Neuron (in vitro differentiated cells): ENCODE results near the gene TMEM154.
A peak's percentile ranks its signal among the peaks of the same experiment; 100 is the strongest.

ENCODE experiments used
- H2AFZ ChIP-seq: one replicate; pipeline ENCODE4 v1.6.1; 2013; ENCODE audit warnings: low read depth, mild to moderate bottlenecking, inconsistent platforms, low read length, moderate library complexity
- H3K27me3 ChIP-seq: one replicate; pipeline ENCODE4 v1.6.1; 2013; ENCODE audit warnings: low read length; ENCODE audit not compliant: insufficient read depth
- H3K36me3 ChIP-seq: one replicate; pipeline ENCODE4 v1.6.1; 2013; ENCODE audit warnings: low read length; ENCODE audit not compliant: insufficient read depth
- H3K4me1 ChIP-seq: one replicate; pipeline ENCODE4 v1.6.1; 2013; ENCODE audit warnings: low read length; ENCODE audit not compliant: insufficient read depth
- H3K4me3 ChIP-seq: 2 replicates; pipeline ENCODE4 v1.5.1; 2013; ENCODE audit warnings: mild to moderate bottlenecking, low read length, moderate library complexity
- H3K9me3 ChIP-seq: one replicate; pipeline ENCODE4 v1.6.1; 2013; ENCODE audit warnings: low read length

The TMEM154 gene

GRCh38 chr4:152605031-152605430 lies 74.8 kb downstream of the TMEM154 start:
- Histone ChIP-seq H2AFZ (no peak overlapping the region), H3K27me3 (no peaks in the 10 kb centered on the region), H3K4me3 (no peak overlapping the region), H3K9me3 (peaks cover 3% of the 10 kb centered on the region), H3K4me1 (peaks cover 25% of the 10 kb centered on the region), H3K36me3 (no peaks in the 10 kb centered on the region)

- peaks cover 3% of the 10 kb centered on the region for H3K27me3 ChIP-seq
- H3K4me1 ChIP-seq, result peaks cover 11% of the 10 kb centered on the region
- no peaks in the 10 kb centered on the region for H3K36me3 ChIP-seq
- no peak overlapping the region for H3K4me3 ChIP-seq
- no peak overlapping the region for H2AFZ ChIP-seq
- H3K9me3 ChIP-seq, result peaks cover 3% of the 10 kb centered on the region
Observed at GRCh38 chr4:152601156-152601555, 78.6 kb downstream of the TMEM154 start.

DNA sequence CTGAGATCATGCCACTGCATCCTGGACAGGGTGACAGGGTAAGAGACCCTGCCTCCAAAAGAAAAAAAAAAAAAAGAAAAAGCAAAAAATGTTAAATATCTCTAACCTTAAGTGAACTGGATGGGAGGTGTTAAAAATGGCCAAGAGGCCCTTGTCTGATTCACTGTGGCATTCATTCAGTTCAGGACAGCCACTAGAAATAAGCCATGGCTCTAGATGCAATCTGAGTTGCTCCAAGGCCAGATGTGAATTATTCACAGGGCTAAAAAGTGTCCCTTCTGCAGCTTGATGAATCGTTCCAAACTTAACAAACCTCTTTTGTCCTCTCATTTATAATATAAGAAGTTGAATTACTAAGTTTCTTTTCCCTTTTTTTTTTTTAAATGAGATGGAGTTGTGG lies 80.2 kb downstream of the TMEM154 start:
- Histone ChIP-seq H3K27me3 (peaks cover 3% of the 10 kb centered on the region), H3K9me3 (peaks cover 3% of the 10 kb centered on the region), H3K4me3 (no peak overlapping the region), H2AFZ (no peak overlapping the region), H3K36me3 (no peaks in the 10 kb centered on the region), H3K4me1 (peaks cover 5% of the 10 kb centered on the region)

- Histone ChIP-seq H3K36me3 (no peaks in the 10 kb centered on the region), H3K4me1 (peaks cover 5% of the 10 kb centered on the region), H3K4me3 (no peak overlapping the region), H3K9me3 (peaks cover under 1% of the 10 kb centered on the region), H2AFZ (no peak overlapping the region), H3K27me3 (peaks cover 3% of the 10 kb centered on the region)
Observed at GRCh38 chr4:152599095-152599494, 80.7 kb downstream of the TMEM154 start.

GRCh38 chr4:152598454-152598853 lies 81.3 kb downstream of the TMEM154 start:
- Histone ChIP-seq H3K27me3 (peaks cover 3% of the 10 kb centered on the region), H3K4me1 (peaks cover 5% of the 10 kb centered on the region), H3K4me3 (no peak overlapping the region), H3K9me3 (no peaks in the 10 kb centered on the region), H3K36me3 (no peaks in the 10 kb centered on the region), H2AFZ (no peak overlapping the region)

DNA sequence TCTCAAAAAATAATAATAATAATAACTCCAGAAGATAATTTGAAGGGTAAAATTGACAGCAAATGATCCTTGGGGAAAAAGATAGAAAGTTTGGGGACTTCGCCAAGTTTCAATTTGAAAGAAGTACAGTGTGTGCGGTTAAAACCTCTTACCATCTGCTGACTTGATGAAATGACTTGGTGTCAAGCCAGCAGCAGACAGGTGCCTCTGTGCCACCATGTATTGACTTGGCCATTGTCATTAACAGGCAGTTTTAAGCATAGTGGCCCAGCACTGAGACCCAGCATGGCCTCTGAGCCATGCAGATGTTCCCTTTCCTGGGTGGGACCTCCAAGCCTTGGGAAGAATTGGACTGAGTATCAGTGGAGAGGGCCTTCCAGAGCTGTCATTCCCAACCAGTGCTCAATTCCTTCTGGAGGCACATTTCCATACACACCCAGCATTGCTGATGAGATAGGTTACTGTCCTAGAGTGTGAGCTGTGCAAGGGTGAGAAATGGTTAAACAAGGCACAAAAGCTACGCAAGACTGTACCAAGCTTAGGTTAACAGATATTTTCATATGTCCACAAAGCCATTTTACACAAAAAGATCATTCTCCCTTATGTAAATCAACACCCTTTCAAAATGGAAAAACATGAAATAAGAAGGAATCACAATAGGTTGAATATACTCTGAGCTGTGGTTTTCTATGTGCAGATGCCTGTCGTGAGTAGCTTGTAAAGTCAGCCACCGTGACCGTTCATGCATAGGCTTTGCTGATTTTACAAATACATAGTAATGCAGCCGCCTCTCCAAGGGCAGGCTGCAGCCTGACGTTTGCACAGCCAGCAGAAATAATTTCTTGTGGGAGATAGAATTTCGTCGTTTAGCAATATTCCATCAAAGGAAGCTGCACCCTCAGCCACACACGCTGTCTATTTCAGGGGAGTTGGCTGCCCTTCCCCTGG lies 84.5 kb downstream of the TMEM154 start:
- peak overlapping the region; percentile 6 for H2AFZ ChIP-seq
- H3K4me1 ChIP-seq, result peaks cover 19% of the 10 kb centered on the region
- no peak overlapping the region for H3K4me3 ChIP-seq
- H3K27me3 ChIP-seq, result peaks cover 3% of the 10 kb centered on the region
- H3K9me3 ChIP-seq, result no peaks in the 10 kb centered on the region
- H3K36me3 ChIP-seq, result no peaks in the 10 kb centered on the region

DNA sequence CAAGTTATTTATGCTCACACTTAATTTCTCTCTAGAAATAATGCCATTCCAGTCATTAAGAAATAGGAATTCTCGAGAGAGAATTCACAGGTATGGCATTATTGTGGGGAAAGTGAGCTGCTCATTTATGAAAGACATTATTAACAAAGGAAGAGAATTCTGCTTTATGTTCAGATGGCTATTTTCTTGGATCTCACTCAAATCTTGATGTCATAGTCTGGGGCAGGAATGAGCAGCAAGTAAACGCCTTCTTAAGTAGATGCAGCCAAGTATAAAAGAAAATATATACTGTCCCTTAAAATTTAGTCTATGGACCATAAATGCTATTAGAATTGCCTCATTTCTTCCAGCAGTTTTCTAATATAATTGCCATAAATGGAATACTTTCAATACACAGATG lies 85.7 kb downstream of the TMEM154 start:
- Histone ChIP-seq H3K9me3 (no peaks in the 10 kb centered on the region), H2AFZ (no peak overlapping the region), H3K4me1 (peaks cover 22% of the 10 kb centered on the region), H3K4me3 (no peak overlapping the region), H3K36me3 (no peaks in the 10 kb centered on the region), H3K27me3 (peaks cover 3% of the 10 kb centered on the region)

GRCh38 chr4:152591876-152592275 lies 87.9 kb downstream of the TMEM154 start:
- peaks cover 3% of the 10 kb centered on the region for H3K27me3 ChIP-seq
- no peaks in the 10 kb centered on the region for H3K36me3 ChIP-seq
- peaks cover 22% of the 10 kb centered on the region for H3K4me1 ChIP-seq
- no peak overlapping the region for H3K4me3 ChIP-seq
- H3K9me3 ChIP-seq, result no peaks in the 10 kb centered on the region
- H2AFZ ChIP-seq, result no peak overlapping the region

- peaks cover 22% of the 10 kb centered on the region for H3K4me1 ChIP-seq
Observed at GRCh38 chr4:152591396-152591795, 88.4 kb downstream of the TMEM154 start.

DNA sequence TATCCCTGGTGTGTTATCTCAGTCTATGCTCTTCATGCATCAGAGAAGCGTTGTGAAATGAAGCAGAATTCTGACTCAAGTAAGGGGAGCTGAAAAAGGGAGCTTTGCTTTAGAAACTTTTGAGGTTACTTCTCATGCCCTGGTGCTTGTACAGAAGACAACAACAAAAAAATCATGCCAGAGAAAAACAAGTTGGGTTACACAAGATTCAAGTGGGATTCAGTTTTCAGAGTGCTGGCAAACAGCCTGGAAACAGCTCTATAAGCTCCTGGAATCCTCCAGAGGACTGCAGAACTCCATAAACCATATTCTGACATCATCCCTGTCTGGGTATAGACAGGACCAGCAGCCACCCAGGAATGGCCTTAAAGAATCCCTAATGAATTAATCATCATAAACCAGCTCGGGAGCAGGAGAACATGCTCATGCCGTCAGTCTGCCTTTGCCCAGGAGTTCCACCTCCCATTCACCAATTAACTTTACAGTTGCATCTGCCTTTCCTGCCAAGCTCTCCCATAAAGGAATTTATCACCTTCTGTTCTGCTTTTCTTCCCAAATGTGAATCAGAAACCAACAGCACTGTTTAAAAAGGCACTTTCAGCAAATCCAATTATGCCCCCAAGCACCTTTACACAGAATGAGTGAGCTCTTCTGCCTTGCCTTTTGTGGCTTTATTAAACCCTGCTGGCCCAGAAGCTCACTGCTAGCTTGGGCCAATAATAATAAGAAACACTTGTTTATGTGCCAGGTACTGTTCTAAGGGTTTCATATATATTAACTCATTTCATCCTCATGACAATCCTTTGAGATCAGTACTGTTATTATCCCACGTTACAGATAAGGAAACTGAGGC lies 89.4 kb downstream of the TMEM154 start:
- H3K9me3 ChIP-seq, result no peaks in the 10 kb centered on the region
- H2AFZ ChIP-seq, result no peak overlapping the region
- H3K4me1 ChIP-seq, result peaks cover 21% of the 10 kb centered on the region
- no peaks in the 10 kb centered on the region for H3K36me3 ChIP-seq
- H3K4me3 ChIP-seq, result no peak overlapping the region
- no peaks in the 10 kb centered on the region for H3K27me3 ChIP-seq

More at GRCh38 chr4:152591396-152591795, 88.4 kb downstream of the TMEM154 start:
- Histone ChIP-seq H3K9me3 (no peaks in the 10 kb centered on the region), H3K36me3 (no peaks in the 10 kb centered on the region), H2AFZ (no peak overlapping the region), H3K27me3 (peaks cover under 1% of the 10 kb centered on the region), H3K4me3 (peak overlapping the region; percentile 6)

GRCh38 chr4:152588869-152589268 lies 90.9 kb downstream of the TMEM154 start:
- Histone ChIP-seq H3K4me3 (no peak overlapping the region), H3K9me3 (no peaks in the 10 kb centered on the region), H3K36me3 (no peaks in the 10 kb centered on the region), H3K27me3 (no peaks in the 10 kb centered on the region), H3K4me1 (peaks cover 17% of the 10 kb centered on the region), H2AFZ (no peak overlapping the region)

DNA sequence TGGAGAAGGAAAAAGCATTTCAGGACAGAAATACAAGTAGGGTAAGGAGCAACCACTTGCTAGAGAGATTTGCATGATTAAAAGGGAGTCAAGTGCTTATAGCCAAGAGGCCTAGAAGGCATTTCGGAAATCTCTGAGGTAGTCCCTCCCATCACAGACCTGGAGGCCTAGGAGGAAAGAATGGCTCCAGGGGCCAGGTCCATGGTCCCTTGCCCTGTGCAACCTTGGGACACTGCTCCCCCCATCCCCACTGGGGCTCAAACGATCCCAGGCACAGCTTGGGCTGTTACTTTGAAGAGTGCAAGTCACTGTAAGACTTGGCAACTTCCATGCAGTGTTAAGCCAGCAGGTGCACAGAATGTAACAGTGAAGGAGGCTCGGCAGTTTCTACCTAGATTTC lies 92.7 kb downstream of the TMEM154 start:
- Histone ChIP-seq H3K27me3 (no peaks in the 10 kb centered on the region), H3K4me3 (no peak overlapping the region), H3K36me3 (no peaks in the 10 kb centered on the region), H2AFZ (no peak overlapping the region), H3K4me1 (peaks cover 17% of the 10 kb centered on the region), H3K9me3 (no peaks in the 10 kb centered on the region)

DNA sequence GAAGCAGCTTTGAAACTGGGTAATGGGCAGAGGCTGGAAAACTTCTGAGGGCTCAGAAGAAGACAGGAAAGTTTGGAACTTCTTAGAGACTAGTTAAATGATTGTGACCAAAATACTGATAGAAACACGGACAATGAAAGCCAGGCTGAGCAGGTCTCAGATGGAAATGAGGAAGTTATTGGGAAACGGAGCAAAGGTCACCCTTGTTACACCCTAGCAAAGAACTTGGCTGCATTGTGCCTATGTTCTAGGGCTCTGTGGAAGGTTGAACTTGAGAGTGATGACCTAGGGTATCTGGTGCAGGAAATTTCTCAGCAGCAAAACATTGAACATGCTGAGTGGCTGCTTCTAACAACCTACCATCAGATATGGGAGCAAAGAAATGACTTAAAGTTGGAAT lies 93.1 kb downstream of the TMEM154 start:
- H3K36me3 ChIP-seq, result no peaks in the 10 kb centered on the region
- no peak overlapping the region for H3K4me3 ChIP-seq
- peaks cover 17% of the 10 kb centered on the region for H3K4me1 ChIP-seq
- H3K27me3 ChIP-seq, result no peaks in the 10 kb centered on the region
- no peaks in the 10 kb centered on the region for H3K9me3 ChIP-seq
- H2AFZ ChIP-seq, result no peak overlapping the region
